Measurements from ENCODE around the gene CIART.

GRCh38 chr1:150302902-150303301 is 20.5 kb downstream of the CIART start:
- no peak for TF ChIP-seq CTCF (IDR thresholded peaks at IDR 0.05; ENCODE audit: control extremely low read depth in 1 of 3, insufficient read depth in 1 of 3, low read depth in 1 of 3, low read length in 3 of 3)
- no peak for TF ChIP-seq JUN (IDR thresholded peaks at IDR 0.05; ENCODE audit: low read depth, low read length)
- no peak for TF ChIP-seq TAF1 (IDR thresholded peaks at IDR 0.05; ENCODE audit: low read depth, low read length)
- TF ChIP-seq SP1 (IDR thresholded peaks at IDR 0.05; ENCODE audit: low read depth, low read length) = no peak
- TF ChIP-seq CBX5 (IDR thresholded peaks at IDR 0.05; ENCODE audit: low read depth, low read length) = no peak
- no peak for TF ChIP-seq CHD1 (IDR thresholded peaks at IDR 0.05; ENCODE audit: low read depth, low read length)
- TF ChIP-seq POLR2A (IDR thresholded peaks at IDR 0.05; ENCODE audit: control extremely low read depth in 1 of 2, low read depth in 2 of 2, low read length in 2 of 2) = no peak
- no peak for TF ChIP-seq TBP (IDR thresholded peaks at IDR 0.05; ENCODE audit: low read depth, low read length)
- TF ChIP-seq, protein P1, sequence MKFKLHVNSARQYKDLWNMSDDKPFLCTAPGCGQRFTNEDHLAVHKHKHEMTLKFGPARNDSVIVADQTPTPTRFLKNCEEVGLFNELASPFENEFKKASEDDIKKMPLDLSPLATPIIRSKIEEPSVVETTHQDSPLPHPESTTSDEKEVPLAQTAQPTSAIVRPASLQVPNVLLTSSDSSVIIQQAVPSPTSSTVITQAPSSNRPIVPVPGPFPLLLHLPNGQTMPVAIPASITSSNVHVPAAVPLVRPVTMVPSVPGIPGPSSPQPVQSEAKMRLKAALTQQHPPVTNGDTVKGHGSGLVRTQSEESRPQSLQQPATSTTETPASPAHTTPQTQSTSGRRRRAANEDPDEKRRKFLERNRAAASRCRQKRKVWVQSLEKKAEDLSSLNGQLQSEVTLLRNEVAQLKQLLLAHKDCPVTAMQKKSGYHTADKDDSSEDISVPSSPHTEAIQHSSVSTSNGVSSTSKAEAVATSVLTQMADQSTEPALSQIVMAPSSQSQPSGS (IDR thresholded peaks at IDR 0.05; ENCODE audit: low read length) = no peak
- TF ChIP-seq SP2 (IDR thresholded peaks at IDR 0.05; ENCODE audit: low read length) = no peak
- TF ChIP-seq, protein P2, sequence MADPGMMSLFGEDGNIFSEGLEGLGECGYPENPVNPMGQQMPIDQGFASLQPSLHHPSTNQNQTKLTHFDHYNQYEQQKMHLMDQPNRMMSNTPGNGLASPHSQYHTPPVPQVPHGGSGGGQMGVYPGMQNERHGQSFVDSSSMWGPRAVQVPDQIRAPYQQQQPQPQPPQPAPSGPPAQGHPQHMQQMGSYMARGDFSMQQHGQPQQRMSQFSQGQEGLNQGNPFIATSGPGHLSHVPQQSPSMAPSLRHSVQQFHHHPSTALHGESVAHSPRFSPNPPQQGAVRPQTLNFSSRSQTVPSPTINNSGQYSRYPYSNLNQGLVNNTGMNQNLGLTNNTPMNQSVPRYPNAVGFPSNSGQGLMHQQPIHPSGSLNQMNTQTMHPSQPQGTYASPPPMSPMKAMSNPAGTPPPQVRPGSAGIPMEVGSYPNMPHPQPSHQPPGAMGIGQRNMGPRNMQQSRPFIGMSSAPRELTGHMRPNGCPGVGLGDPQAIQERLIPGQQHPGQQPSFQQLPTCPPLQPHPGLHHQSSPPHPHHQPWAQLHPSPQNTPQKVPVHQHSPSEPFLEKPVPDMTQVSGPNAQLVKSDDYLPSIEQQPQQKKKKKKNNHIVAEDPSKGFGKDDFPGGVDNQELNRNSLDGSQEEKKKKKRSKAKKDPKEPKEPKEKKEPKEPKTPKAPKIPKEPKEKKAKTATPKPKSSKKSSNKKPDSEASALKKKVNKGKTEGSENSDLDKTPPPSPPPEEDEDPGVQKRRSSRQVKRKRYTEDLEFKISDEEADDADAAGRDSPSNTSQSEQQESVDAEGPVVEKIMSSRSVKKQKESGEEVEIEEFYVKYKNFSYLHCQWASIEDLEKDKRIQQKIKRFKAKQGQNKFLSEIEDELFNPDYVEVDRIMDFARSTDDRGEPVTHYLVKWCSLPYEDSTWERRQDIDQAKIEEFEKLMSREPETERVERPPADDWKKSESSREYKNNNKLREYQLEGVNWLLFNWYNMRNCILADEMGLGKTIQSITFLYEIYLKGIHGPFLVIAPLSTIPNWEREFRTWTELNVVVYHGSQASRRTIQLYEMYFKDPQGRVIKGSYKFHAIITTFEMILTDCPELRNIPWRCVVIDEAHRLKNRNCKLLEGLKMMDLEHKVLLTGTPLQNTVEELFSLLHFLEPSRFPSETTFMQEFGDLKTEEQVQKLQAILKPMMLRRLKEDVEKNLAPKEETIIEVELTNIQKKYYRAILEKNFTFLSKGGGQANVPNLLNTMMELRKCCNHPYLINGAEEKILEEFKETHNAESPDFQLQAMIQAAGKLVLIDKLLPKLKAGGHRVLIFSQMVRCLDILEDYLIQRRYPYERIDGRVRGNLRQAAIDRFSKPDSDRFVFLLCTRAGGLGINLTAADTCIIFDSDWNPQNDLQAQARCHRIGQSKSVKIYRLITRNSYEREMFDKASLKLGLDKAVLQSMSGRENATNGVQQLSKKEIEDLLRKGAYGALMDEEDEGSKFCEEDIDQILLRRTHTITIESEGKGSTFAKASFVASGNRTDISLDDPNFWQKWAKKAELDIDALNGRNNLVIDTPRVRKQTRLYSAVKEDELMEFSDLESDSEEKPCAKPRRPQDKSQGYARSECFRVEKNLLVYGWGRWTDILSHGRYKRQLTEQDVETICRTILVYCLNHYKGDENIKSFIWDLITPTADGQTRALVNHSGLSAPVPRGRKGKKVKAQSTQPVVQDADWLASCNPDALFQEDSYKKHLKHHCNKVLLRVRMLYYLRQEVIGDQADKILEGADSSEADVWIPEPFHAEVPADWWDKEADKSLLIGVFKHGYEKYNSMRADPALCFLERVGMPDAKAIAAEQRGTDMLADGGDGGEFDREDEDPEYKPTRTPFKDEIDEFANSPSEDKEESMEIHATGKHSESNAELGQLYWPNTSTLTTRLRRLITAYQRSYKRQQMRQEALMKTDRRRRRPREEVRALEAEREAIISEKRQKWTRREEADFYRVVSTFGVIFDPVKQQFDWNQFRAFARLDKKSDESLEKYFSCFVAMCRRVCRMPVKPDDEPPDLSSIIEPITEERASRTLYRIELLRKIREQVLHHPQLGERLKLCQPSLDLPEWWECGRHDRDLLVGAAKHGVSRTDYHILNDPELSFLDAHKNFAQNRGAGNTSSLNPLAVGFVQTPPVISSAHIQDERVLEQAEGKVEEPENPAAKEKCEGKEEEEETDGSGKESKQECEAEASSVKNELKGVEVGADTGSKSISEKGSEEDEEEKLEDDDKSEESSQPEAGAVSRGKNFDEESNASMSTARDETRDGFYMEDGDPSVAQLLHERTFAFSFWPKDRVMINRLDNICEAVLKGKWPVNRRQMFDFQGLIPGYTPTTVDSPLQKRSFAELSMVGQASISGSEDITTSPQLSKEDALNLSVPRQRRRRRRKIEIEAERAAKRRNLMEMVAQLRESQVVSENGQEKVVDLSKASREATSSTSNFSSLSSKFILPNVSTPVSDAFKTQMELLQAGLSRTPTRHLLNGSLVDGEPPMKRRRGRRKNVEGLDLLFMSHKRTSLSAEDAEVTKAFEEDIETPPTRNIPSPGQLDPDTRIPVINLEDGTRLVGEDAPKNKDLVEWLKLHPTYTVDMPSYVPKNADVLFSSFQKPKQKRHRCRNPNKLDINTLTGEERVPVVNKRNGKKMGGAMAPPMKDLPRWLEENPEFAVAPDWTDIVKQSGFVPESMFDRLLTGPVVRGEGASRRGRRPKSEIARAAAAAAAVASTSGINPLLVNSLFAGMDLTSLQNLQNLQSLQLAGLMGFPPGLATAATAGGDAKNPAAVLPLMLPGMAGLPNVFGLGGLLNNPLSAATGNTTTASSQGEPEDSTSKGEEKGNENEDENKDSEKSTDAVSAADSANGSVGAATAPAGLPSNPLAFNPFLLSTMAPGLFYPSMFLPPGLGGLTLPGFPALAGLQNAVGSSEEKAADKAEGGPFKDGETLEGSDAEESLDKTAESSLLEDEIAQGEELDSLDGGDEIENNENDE (IDR thresholded peaks at IDR 0.05; ENCODE audit: insufficient replicate concordance, low read length) = no peak
